ENCODE results near the gene LSM14A.

LSM14A gene

DNA sequence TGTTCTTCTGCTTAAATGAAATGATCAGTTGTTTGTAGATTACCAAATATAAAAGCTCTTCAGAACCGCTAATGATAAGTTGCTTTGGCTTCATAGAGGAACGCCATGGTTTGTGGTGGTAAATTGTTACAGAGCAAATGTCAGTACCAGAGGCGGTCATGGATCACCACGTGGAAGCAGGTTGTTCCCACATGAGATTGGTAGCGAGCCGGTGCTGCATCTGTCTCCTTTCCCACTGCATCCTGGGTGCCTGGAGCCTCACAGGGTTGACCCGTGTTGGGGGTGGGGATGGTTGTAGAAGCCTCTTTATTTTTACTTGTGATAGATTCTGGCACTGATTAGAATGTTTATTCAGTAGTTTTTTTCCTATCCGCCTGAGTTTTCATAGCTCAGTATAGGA is 96.8 kb downstream of the LSM14A start:
- DNase-seq (ENCODE audit: low read depth, low spot score), result no peak
- ChIA-PET CTCF (interaction anchor here (0.9 to 2.6 kb wide), 3 partner anchors 8 to 69 kb away, joined by 3 to 10 read pairs (median 3); no protein-coding TSS in a partner anchor), POLR2A (interaction anchor here (0.6 kb wide), 1 partner anchor 23 kb away, joined by 3 read pairs; no protein-coding TSS in a partner anchor)
- no peak overlapping the region for H3K4me3 ChIP-seq (ENCODE audit: low read depth, low read length)
- TF ChIP-seq, protein P1, sequence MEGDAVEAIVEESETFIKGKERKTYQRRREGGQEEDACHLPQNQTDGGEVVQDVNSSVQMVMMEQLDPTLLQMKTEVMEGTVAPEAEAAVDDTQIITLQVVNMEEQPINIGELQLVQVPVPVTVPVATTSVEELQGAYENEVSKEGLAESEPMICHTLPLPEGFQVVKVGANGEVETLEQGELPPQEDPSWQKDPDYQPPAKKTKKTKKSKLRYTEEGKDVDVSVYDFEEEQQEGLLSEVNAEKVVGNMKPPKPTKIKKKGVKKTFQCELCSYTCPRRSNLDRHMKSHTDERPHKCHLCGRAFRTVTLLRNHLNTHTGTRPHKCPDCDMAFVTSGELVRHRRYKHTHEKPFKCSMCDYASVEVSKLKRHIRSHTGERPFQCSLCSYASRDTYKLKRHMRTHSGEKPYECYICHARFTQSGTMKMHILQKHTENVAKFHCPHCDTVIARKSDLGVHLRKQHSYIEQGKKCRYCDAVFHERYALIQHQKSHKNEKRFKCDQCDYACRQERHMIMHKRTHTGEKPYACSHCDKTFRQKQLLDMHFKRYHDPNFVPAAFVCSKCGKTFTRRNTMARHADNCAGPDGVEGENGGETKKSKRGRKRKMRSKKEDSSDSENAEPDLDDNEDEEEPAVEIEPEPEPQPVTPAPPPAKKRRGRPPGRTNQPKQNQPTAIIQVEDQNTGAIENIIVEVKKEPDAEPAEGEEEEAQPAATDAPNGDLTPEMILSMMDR (IDR thresholded peaks at IDR 0.05; ENCODE audit: insufficient read depth, low read length, missing control alignments), result no peak

DNA sequence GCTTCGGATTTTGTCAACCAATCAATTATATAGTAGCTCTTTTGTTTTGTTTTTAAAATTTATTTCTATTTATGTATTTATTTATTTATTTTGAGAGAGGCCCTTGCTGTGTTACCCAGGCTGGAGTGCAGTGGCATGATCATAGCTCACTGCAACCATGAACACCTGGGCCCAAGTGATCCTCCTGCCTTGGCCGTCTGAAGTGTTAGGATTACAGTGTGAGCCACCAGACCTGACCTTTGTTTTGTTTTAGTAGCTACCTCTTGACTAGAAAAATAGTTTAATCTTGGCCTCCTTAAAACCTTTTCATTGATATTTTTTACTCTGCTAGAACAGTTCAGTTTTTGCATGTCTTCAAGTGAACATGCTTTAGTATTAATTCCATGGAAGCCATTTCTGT is 97.2 kb downstream of the LSM14A start:
- TF ChIP-seq, protein P1 (IDR thresholded peaks at IDR 0.05; ENCODE audit: insufficient read depth, low read length, missing control alignments), result no peak
- DNase-seq (ENCODE audit: low read depth, low spot score), result no peak
- POLR2A ChIA-PET, result no interaction called here
- no peak overlapping the region for H3K4me3 ChIP-seq (ENCODE audit: low read depth, low read length)
- CTCF ChIA-PET, result interaction anchor here (0.9 to 2.6 kb wide), 3 partner anchors 8 to 69 kb away, joined by 3 to 10 read pairs (median 3); no protein-coding TSS in a partner anchor

DNA sequence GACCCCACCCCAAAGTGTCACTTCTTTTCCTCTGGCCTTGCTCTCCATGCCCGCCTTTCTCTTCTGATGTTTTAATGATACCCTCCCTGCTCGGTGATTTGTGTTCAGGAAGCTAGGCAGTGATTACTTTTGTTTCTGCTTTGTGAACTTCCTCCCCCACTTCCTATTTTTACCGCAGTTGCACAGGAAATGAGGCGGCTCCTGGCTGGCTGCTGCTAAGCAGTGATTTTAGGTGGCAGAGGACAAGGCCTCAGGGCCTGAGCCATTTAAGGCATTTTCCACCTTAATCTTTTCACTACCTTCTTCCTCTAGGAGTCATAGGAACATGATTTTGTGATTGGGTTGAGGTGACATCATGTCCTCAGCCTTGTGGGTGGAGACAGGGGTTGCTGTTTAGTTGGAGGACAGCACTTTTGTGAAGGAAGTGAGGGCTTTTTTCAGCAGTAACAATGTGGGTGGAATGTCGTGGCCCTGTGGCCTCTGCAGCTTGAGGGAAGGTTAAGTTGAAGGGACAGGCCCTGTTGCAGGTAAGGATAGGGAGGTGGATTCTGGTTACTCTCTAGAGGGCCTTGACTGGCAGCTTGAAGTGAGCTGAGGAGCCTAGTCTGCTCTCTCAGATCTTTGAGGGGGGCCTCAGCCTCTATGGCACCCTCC is 97.8 kb downstream of the LSM14A start:
- CTCF ChIA-PET, result interaction anchor here (0.9 to 2.6 kb wide), 2 partner anchors 10 to 68 kb away, joined by 3 to 10 read pairs; no protein-coding TSS in a partner anchor
- TF ChIP-seq, protein P1 (IDR thresholded peaks at IDR 0.05; ENCODE audit: insufficient read depth, low read length, missing control alignments), result no peak
- no peak overlapping the region for H3K4me3 ChIP-seq (ENCODE audit: low read depth, low read length)
- POLR2A ChIA-PET, result interaction anchor here (0.5 to 1.0 kb wide), 2 partner anchors 8 to 112 kb away, joined by 3 to 4 read pairs; no protein-coding TSS in a partner anchor
- no peak for DNase-seq (ENCODE audit: low read depth, low spot score)

DNA sequence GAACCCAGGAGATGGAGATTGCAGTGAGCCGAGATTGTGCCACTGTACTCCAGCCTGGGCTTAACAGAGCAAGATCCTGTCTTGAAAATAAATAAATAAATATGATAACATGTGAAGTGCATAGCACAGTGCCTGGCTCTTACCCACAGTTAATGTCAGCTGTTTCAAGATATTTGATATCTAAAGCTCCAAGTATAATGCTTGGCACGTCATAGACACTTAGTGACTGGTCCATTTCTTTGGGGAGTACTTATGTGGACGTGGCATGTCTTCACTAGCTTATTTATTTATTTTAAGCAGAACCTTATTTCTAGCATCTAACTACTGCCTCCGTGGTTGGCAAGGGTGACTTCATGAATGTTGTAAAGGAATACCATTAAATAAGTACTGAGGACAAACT is 100.8 kb downstream of the LSM14A start:
- TF ChIP-seq, protein P1 (IDR thresholded peaks at IDR 0.05; ENCODE audit: insufficient read depth, low read length, missing control alignments), result no peak
- CTCF ChIA-PET, result interaction anchor here (0.7 to 2.9 kb wide), 9 partner anchors 11 to 73 kb away, joined by 3 to 20 read pairs (median 3); no protein-coding TSS in a partner anchor
- no peak for DNase-seq (ENCODE audit: low read depth, low spot score)
- H3K4me3 ChIP-seq (ENCODE audit: low read depth, low read length), result no peak overlapping the region
- POLR2A ChIA-PET, result no interaction called here

DNA sequence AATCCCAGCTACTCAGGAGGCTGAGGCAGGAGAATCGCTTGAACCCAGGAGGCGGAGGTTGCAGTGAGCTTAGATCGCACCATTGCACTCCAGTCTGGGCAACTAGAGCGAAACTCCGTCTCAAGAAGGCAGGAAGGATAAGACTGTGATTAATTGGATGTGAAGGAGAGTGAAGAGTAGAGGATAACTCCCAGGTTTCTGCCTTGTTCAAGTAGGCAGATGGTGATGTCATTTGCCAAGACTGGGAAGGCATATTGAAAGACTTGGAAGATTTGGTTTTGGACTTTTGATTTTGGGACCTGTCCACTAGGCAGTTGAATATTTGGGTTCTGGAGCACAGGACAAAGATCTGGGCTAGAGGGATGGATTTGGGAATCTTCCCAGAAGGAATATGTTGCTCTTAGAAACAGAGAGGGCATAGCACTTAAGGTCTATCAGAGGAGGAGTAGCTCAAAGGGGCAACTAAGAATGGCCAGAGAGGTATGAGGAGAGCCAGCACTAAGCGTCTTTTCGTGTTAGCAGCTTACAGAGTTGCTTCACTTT is 102.1 kb downstream of the LSM14A start:
- CTCF ChIA-PET, result interaction anchor here (0.7 to 2.9 kb wide), 8 partner anchors 12 to 73 kb away, joined by 3 to 20 read pairs (median 3); no protein-coding TSS in a partner anchor
- POLR2A ChIA-PET, result interaction anchor here (1.0 to 1.6 kb wide), 4 partner anchors 13 to 103 kb away, joined by 3 to 14 read pairs (median 4); no protein-coding TSS in a partner anchor
- TF ChIP-seq, protein P1 (IDR thresholded peaks at IDR 0.05; ENCODE audit: insufficient read depth, low read length, missing control alignments), result no peak
- no peak for DNase-seq (ENCODE audit: low read depth, low spot score)
- H3K4me3 ChIP-seq (ENCODE audit: low read depth, low read length), result no peak overlapping the region
